Naive thymus-derived CD4-positive, alpha-beta T cell (primary cell): ENCODE measurements around the gene SOX6. TPM values are rescaled to one million over a fixed set of nuclear protein-coding genes. Genes with fewer than 3 reads are reported as not detected.

Source experiments
- ATAC-seq: fragments of 150-1000 bp; cut with Tn5 transposase; 2 replicates; pipeline ENCODE4 v1.10.0; 2021; ENCODE audit warnings: mild to moderate bottlenecking, moderate library complexity
- CTCF ChIA-PET: fragments of 350-600 bp; sonication (Branson Sonifier 250); formaldehyde crosslinking; loops from one replicate; lab custom pipeline; 2021; ENCODE audit warnings: antibody characterized with exemption; lab: Charles Lee
- POLR2A ChIA-PET: fragments of 350-600 bp; sonication (Branson Sonifier 250); formaldehyde crosslinking; loops from one replicate; lab custom pipeline; 2021; ENCODE audit warnings: antibody characterized with exemption, inconsistent platforms; lab: Charles Lee
- DNase-seq, 9 donors: peaks; one replicate each; pipeline versions ENCODE4 v3.0.0 to v3.0.0-alpha.2; 2020 to 2022; ENCODE audit warnings: mixed read lengths in 1 of 9
- H3K27ac ChIP-seq: one replicate; pipeline ENCODE4 v1.7.0; 2013; ENCODE audit warnings: mild to moderate bottlenecking, low read depth, low read length, moderate library complexity
- H3K27me3 ChIP-seq, 2 donors: one replicate each; pipeline ENCODE4 v1.7.0; 2013; ENCODE audit warnings: low read length in 2 of 2, mild to moderate bottlenecking in 2 of 2, moderate library complexity in 2 of 2; ENCODE audit not compliant: control insufficient read depth in 2 of 2, insufficient read depth in 2 of 2
- H3K36me3 ChIP-seq, 3 experiments: 1 replicate in 2 of 3; 2 replicates in 1 of 3; pipeline ENCODE4 v1.7.0; 2013; ENCODE audit warnings: low read length in 3 of 3, mild to moderate bottlenecking in 3 of 3, moderate library complexity in 1 of 3; ENCODE audit not compliant: insufficient read depth in 3 of 3, control insufficient read depth in 2 of 3
- H3K4me1 ChIP-seq, 2 donors: one replicate each; pipeline ENCODE4 v1.7.0; 2013; ENCODE audit warnings: low read length in 2 of 2, mild to moderate bottlenecking in 2 of 2, moderate library complexity in 1 of 2; ENCODE audit not compliant: control insufficient read depth in 2 of 2, insufficient read depth in 2 of 2
- H3K4me3 ChIP-seq: 2 replicates; pipeline ENCODE4 v1.7.0; 2013; ENCODE audit warnings: mild to moderate bottlenecking, low read length
- H3K9me3 ChIP-seq, 3 experiments: 1 replicate in 2 of 3; 2 replicates in 1 of 3; pipeline ENCODE4 v1.7.0; 2013; ENCODE audit warnings: low read length in 3 of 3; ENCODE audit not compliant: control insufficient read depth in 2 of 3
- H3K27ac Mint-ChIP-seq, 9 donors: one replicate each; pipeline ENCODE4 v1.8.0; 2020 to 2022; ENCODE audit warnings: mixed read lengths in 9 of 9, mild to moderate bottlenecking in 8 of 9, moderate library complexity in 5 of 9, inconsistent platforms in 2 of 9
- H3K27me3 Mint-ChIP-seq, 5 donors: one replicate each; pipeline ENCODE4 v1.8.0; 2021 to 2022; ENCODE audit warnings: mixed read lengths in 5 of 5, mild to moderate bottlenecking in 1 of 5
- H3K36me3 Mint-ChIP-seq, 5 donors: one replicate each; pipeline ENCODE4 v1.8.0; 2020 to 2022; ENCODE audit warnings: mixed read lengths in 5 of 5, mild to moderate bottlenecking in 3 of 5, inconsistent platforms in 1 of 5
- H3K4me1 Mint-ChIP-seq, 7 donors: one replicate each; pipeline ENCODE4 v1.8.0; 2020 to 2022; ENCODE audit warnings: mixed read lengths in 7 of 7, mild to moderate bottlenecking in 3 of 7, inconsistent platforms in 1 of 7
- H3K4me3 Mint-ChIP-seq, 10 donors: one replicate each; pipeline ENCODE4 v1.8.0; 2020 to 2022; ENCODE audit warnings: mild to moderate bottlenecking in 10 of 10, mixed read lengths in 10 of 10, moderate library complexity in 6 of 10, inconsistent platforms in 2 of 10
- H3K9me3 Mint-ChIP-seq, 11 donors: one replicate each; pipeline ENCODE4 v1.8.0; 2020 to 2022; ENCODE audit warnings: mixed read lengths in 11 of 11, mild to moderate bottlenecking in 4 of 11, inconsistent platforms in 1 of 11, moderate library complexity in 1 of 11
- intact Hi-C, 2 donors: fragments of 100-400 bp; cut with micrococcal nuclease; formaldehyde crosslinking; loops; one replicate each; pipeline ENCODE4 v1.15.1; 2023
- polyA plus RNA-seq, 2 donors: library from polyadenylated mRNA; unstranded; fragments of 300-500 nt; fragmentation: Illumina TruSeq; gene quantifications; one replicate each; pipeline ENCODE4 v1.2.3, GENCODE V29; 2021
- total RNA-seq, 6 experiments: library from RNA in 5 of 6; stranded (reverse) in 5 of 6; gene quantifications; 1 replicate in 5 of 6; 2 replicates in 1 of 6; pipeline ENCODE4 v1.2.3 and lab custom pipeline; 2021 to 2026

Gene SOX6
- total and polyA plus RNA-seq, 7 experiments from 2014 or later = 0.51 TPM; not detected in 6

DNA sequence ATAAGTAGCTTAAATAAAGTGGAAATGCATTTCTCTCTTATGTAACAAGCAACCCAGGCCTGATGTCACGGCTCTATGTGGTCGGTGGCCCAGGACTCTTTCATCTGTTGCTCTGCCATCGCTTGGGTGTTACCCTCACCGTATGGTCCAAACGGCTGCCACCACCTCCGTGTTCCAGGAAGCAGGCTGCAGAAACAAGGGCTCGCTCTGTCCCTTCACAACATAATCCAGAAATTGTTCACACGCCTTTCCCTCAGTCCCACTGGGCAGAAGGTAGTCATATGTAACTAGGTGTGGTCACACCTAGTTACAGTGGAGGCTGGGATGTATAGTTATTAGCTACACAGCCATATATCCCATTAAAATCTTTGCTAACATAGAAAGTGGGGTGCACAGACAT, 421.0 kb downstream of the SOX6 start:
- Mint-ChIP-seq H3K4me1 (no peaks in the 10 kb centered on the region), H3K27me3 (peaks cover 0 to 13% (median 4%) of the 10 kb centered on the region in 5 donors), H3K4me3 (no peak overlapping the region), H3K9me3 (peaks cover 0 to 15% (median 4%) of the 10 kb centered on the region in 11 donors), H3K36me3 (no peaks in the 10 kb centered on the region), H3K27ac (no peak overlapping the region)
- intact Hi-C loops = no loop called here
- peaks cover 0 to 2% of the 10 kb centered on the region in 2 donors for H3K27me3 ChIP-seq
- no peaks in the 10 kb centered on the region for H3K4me1 ChIP-seq
- H3K36me3 ChIP-seq = no peaks in the 10 kb centered on the region
- POLR2A ChIA-PET = no interaction called here
- no peak overlapping the region for H3K4me3 ChIP-seq
- H3K9me3 ChIP-seq = no peaks in the 10 kb centered on the region
- ATAC-seq (no peak), DNase-seq (no peak)
- H3K27ac ChIP-seq = no peak overlapping the region
- CTCF ChIA-PET = no interaction called here

DNA sequence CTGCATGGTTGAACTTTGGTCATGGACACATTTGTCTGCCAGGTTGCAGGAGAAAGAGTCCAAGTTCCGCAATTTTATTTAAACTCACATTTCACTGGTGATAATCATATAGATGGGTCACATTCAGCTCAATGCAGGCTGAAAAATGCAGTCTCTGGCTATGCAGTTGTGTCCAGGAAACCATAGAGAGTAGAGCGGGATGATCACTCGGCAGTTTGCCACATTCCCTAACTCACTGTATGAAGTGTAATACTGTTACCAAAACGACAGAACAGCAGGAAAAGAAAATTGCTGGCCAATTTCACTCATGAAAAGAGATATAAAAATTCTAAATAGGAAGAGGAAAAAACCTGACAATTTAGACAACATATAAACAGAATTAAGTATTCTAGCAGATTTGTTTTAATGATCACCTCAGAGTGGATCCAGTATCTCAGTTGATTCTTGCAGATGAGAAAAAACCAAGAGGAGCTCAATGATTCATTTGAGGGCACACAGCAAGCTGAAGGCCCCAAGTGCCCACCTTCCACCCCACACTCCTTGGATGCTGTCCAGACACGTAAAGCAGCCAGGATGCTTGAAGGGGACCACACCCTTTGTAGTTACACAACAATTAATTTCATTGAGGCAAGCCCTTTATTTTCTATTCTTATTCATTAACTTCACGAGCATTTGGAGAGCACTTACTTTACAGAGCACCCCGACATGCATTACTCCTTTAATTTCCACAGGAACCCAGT, 422.3 kb downstream of the SOX6 start:
- DNase-seq (no peak), ATAC-seq (no peak)
- Mint-ChIP-seq H3K27ac (no peak overlapping the region), H3K9me3 (peaks cover 0 to 16% (median 4%) of the 10 kb centered on the region in 11 donors), H3K36me3 (no peaks in the 10 kb centered on the region), H3K27me3 (peaks cover 0 to 2% (median 0%) of the 10 kb centered on the region in 5 donors), H3K4me3 (no peak overlapping the region), H3K4me1 (no peaks in the 10 kb centered on the region)
- intact Hi-C loops = loop anchor here in 1 of 2 donors (1.0 kb wide), 1 partner anchor 43 kb away; no protein-coding TSS in a partner anchor
- H3K9me3 ChIP-seq = no peaks in the 10 kb centered on the region
- POLR2A ChIA-PET = no interaction called here
- no peaks in the 10 kb centered on the region for H3K27me3 ChIP-seq
- H3K4me3 ChIP-seq = no peak overlapping the region
- no peaks in the 10 kb centered on the region for H3K4me1 ChIP-seq
- CTCF ChIA-PET = no interaction called here
- no peak overlapping the region for H3K27ac ChIP-seq
- no peaks in the 10 kb centered on the region for H3K36me3 ChIP-seq

DNA sequence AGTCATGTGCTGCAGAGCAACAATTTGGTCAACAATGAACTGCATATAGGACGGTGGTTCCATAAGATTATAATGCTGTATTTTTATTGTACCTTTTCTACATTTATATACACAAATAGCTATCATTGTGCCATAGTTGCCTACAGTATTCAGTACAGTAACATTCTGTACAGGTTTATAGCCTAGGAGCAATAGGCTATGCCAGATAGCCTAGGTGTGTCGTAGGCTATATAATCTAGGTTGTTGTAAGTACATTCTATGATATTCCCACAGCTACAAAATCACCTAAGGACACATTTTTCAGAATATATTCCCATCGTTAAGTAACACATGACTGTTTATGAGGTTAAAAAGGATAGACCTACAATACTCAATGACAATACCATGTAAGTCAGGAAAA, 423.9 kb downstream of the SOX6 start:
- no peak overlapping the region for H3K4me3 Mint-ChIP-seq
- H3K9me3 ChIP-seq = no peaks in the 10 kb centered on the region
- peaks cover 0 to 4% (median 0%) of the 10 kb centered on the region in 5 donors for H3K27me3 Mint-ChIP-seq
- H3K36me3 Mint-ChIP-seq = no peaks in the 10 kb centered on the region
- H3K9me3 Mint-ChIP-seq = peaks cover 0 to 16% (median 4%) of the 10 kb centered on the region in 11 donors
- H3K36me3 ChIP-seq = no peaks in the 10 kb centered on the region
- no peak for ATAC-seq
- no peak for DNase-seq
- intact Hi-C loops = no loop called here
- H3K27ac ChIP-seq = no peak overlapping the region
- no peaks in the 10 kb centered on the region for H3K4me1 Mint-ChIP-seq
- H3K4me1 ChIP-seq = no peaks in the 10 kb centered on the region
- no peak overlapping the region for H3K4me3 ChIP-seq
- ChIA-PET CTCF (no interaction called here), POLR2A (no interaction called here)
- H3K27ac Mint-ChIP-seq = no peak overlapping the region
- H3K27me3 ChIP-seq = no peaks in the 10 kb centered on the region

DNA sequence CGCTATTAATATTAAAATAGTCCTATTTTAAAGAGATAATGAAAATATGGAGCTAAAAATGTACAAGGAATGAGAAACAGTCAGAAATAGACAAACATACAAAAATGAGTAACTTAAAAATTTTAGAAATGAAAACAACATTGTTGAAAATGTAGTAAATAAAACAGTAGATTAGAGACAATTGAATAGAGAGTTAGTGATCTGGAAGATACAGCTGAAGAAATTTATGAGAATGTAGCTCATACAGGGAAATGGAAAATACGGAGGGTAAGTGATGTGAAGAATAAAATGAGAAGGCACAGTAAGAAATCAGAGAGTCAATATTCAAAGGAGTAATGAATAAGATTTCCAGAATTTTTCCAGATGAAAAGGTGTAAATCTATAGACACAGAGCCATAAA, 424.8 kb downstream of the SOX6 start:
- POLR2A ChIA-PET = no interaction called here
- ATAC-seq = no peak
- Histone ChIP-seq H3K4me1 (no peaks in the 10 kb centered on the region), H3K27ac (no peak overlapping the region), H3K4me3 (no peak overlapping the region), H3K36me3 (no peaks in the 10 kb centered on the region), H3K9me3 (no peaks in the 10 kb centered on the region), H3K27me3 (no peaks in the 10 kb centered on the region)
- Mint-ChIP-seq H3K27me3 (peaks cover 0 to 4% (median 0%) of the 10 kb centered on the region in 5 donors), H3K36me3 (no peaks in the 10 kb centered on the region), H3K4me3 (no peak overlapping the region), H3K27ac (no peak overlapping the region), H3K9me3 (peaks cover 0 to 16% (median 4%) of the 10 kb centered on the region in 11 donors), H3K4me1 (no peaks in the 10 kb centered on the region)
- DNase-seq = no peak
- CTCF ChIA-PET = interaction anchor here (0.6 kb wide), 1 partner anchor 148 kb away, joined by 3 read pairs; no protein-coding TSS in a partner anchor
- intact Hi-C loops = no loop called here

DNA sequence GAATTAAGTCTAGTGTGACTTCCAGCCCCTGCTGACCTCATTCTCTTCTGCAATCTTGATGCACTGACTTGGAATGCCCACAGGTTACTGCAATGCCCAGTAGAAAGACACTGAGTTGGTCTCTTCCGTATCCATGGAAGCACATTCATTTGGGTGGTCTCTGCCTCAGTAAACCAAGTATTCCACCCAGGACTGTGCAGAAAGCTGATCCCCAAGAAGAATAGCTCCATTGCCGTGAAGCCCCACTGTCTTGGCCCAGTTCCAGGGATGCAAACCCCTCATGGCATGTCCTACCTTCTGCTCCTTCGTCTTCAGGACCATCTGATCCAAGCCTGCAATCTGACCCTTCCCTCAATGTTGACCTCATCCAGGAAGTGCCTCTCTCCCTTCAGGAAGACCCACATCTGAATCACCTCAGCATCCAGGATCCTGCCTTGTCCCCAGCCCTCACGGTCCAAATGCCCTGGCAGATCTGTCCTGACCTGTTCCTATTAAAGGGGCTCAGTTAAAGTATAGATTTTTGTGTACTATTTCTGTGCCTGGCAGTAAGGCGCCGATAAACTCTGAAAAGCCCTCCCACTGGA, 425.8 kb downstream of the SOX6 start:
- POLR2A ChIA-PET = no interaction called here
- no peaks in the 10 kb centered on the region for H3K4me1 ChIP-seq
- H3K27ac ChIP-seq = no peak overlapping the region
- H3K27me3 ChIP-seq = no peaks in the 10 kb centered on the region
- H3K27me3 Mint-ChIP-seq = peaks cover 0 to 4% (median 0%) of the 10 kb centered on the region in 5 donors
- peaks cover 0 to 16% (median 4%) of the 10 kb centered on the region in 11 donors for H3K9me3 Mint-ChIP-seq
- intact Hi-C loops = no loop called here
- H3K36me3 ChIP-seq = no peaks in the 10 kb centered on the region
- H3K9me3 ChIP-seq = no peaks in the 10 kb centered on the region
- no peaks in the 10 kb centered on the region for H3K36me3 Mint-ChIP-seq
- ATAC-seq (no peak), DNase-seq (no peak)
- CTCF ChIA-PET = no interaction called here
- no peak overlapping the region for H3K4me3 ChIP-seq
- H3K4me3 Mint-ChIP-seq = no peak overlapping the region
- no peak overlapping the region for H3K27ac Mint-ChIP-seq
- H3K4me1 Mint-ChIP-seq = no peaks in the 10 kb centered on the region

DNA sequence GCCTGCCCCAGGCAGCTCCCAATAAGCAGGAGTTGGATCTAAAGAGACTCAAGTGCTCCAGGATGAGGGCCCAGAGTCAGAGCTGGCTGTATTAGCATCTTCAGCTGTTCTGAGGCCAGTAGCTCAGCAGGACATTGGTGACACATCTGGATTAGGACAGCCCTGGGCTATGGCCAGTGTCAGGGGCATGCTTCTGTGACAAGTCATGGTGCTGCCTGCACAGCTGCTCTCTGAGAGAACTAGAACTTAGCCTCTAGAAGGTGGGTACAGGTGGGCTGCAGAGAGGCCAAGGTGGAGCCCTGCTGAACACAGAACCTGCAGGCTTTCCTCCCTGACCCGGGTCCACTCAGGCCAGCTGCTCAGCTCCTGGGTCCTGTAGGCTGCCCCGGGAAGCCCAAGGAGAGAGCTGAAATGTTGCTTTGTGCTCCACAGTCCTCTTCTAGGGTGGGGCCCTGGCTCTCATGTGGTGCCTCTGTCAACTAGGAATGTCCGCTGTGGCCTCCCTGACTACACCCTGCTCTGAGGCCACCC, 426.9 kb downstream of the SOX6 start:
- no peaks in the 10 kb centered on the region for H3K4me1 ChIP-seq
- H3K9me3 ChIP-seq = no peaks in the 10 kb centered on the region
- ATAC-seq = no peak
- POLR2A ChIA-PET = no interaction called here
- intact Hi-C loops = no loop called here
- Mint-ChIP-seq H3K9me3 (peaks cover 0 to 16% (median 4%) of the 10 kb centered on the region in 11 donors), H3K36me3 (no peaks in the 10 kb centered on the region), H3K27me3 (peaks cover 0 to 4% (median 0%) of the 10 kb centered on the region in 5 donors), H3K27ac (no peak overlapping the region), H3K4me1 (no peaks in the 10 kb centered on the region), H3K4me3 (no peak overlapping the region)
- H3K27me3 ChIP-seq = no peaks in the 10 kb centered on the region
- no peak overlapping the region for H3K4me3 ChIP-seq
- H3K36me3 ChIP-seq = no peaks in the 10 kb centered on the region
- CTCF ChIA-PET = no interaction called here
- no peak overlapping the region for H3K27ac ChIP-seq
- no peak for DNase-seq
